HepG2 (cell line): ENCODE data around the gene KCND2. TPM values are rescaled to one million over a fixed set of nuclear protein-coding genes. Genes with fewer than 3 reads are reported as not detected.

Source experiments
- ATAC-seq: fragments of 200-7000 bp; cut with Tn5 transposase; 3 replicates; pipeline ENCODE4 v1.9.1; 2020; ENCODE audit warnings: mild to moderate bottlenecking, moderate library complexity
- BruUV-seq: library from RNA; stranded (reverse); fragments of 400-500 nt; replicated peaks from 2 replicates; lab custom pipeline; 2021; lab: Mats Ljungman, UMichigan
- CTCF ChIA-PET: fragments of 300-600 bp; formaldehyde crosslinking; extraction: SDS; loops from one replicate; lab custom pipeline; 2021; ENCODE audit warnings: low total read pairs, inconsistent platforms, low intra/inter-chr PET ratio; lab: Yijun Ruan, JAX
- POLR2A ChIA-PET: fragments of 350-600 bp; sonication (Branson Sonifier 250); formaldehyde crosslinking; loops from one replicate; lab custom pipeline; 2020; ENCODE audit warnings: antibody characterized with exemption, inconsistent platforms; lab: Yijun Ruan, JAX
- DNase-seq: peaks from one replicate; pipeline ENCODE4 v3.0.0-alpha.2; 2015; ENCODE audit warnings: low spot score
- FAIRE-seq: peaks from 3 replicates; lab custom pipeline; 2011; peaks lifted over from hg19 to GRCh38; lab: Jason Lieb, UNC
- H2AFZ ChIP-seq: one replicate; pipeline ENCODE4 v1.6.1; 2011; ENCODE audit warnings: low read length, inconsistent platforms
- H3K27ac ChIP-seq: fragments of 300-600 bp; 3 replicates; pipeline ENCODE4 v1.8.0; 2011; ENCODE audit warnings: mixed run types, mild to moderate bottlenecking, mixed read lengths, low read length, inconsistent platforms; ENCODE audit not compliant: insufficient read depth; ENCODE audit errors: extremely low read length
- H3K27me3 ChIP-seq, 2 experiments: fragments of 200-600 bp in 1 of 2; 2 replicates in 1 of 2; 3 replicates in 1 of 2; pipeline versions ENCODE4 v1.6.0 to v1.8.0; 2011; ENCODE audit warnings: low read length in 2 of 2, mild to moderate bottlenecking in 2 of 2, moderate library complexity in 2 of 2, inconsistent platforms in 1 of 2; ENCODE audit not compliant: insufficient read depth in 2 of 2, control insufficient read depth in 1 of 2
- H3K36me3 ChIP-seq, 2 experiments: fragments of 200-600 bp in 1 of 2; replicated peaks in 1 of 2; 2 replicates in 1 of 2; 3 replicates in 1 of 2; pipeline versions ENCODE4 v1.5.1 to v1.8.0; 2011; ENCODE audit warnings: low read length in 2 of 2, inconsistent platforms in 1 of 2; ENCODE audit not compliant: insufficient read depth in 2 of 2, control insufficient read depth in 1 of 2
- H3K4me1 ChIP-seq: 2 replicates; pipeline ENCODE4 v1.5.1; 2012; ENCODE audit warnings: low read length, inconsistent platforms; ENCODE audit not compliant: insufficient read depth
- H3K4me2 ChIP-seq: 2 replicates; pipeline ENCODE4 v1.6.0; 2011; ENCODE audit warnings: low read depth, low read length, inconsistent platforms
- H3K4me3 ChIP-seq, 3 experiments: fragments of 200-600 bp in 1 of 3; sonication (generic), shearing (Covaris generic) in 1 of 3; replicated peaks in 1 of 3; 2 replicates each; pipeline ENCODE4 v1.5.1; 2011 to 2016; ENCODE audit warnings: low read length in 3 of 3, inconsistent platforms in 2 of 3, low read depth in 2 of 3, mild to moderate bottlenecking in 2 of 3, control low read depth in 1 of 3, mixed read lengths in 1 of 3; ENCODE audit not compliant: insufficient read depth in 1 of 3
- H3K79me2 ChIP-seq: one replicate; pipeline ENCODE4 v1.6.1; 2011; ENCODE audit warnings: low read length, inconsistent platforms; ENCODE audit not compliant: insufficient read depth
- H3K9ac ChIP-seq: 2 replicates; pipeline ENCODE4 v1.6.0; 2011; ENCODE audit warnings: mild to moderate bottlenecking, low read depth, low read length, inconsistent platforms; ENCODE audit not compliant: insufficient read depth
- H3K9me3 ChIP-seq: 2 replicates; pipeline ENCODE4 v1.5.1; 2012; ENCODE audit warnings: mild to moderate bottlenecking, low read length
- H4K20me1 ChIP-seq: 2 replicates; pipeline ENCODE4 v1.6.0; 2011; ENCODE audit warnings: inconsistent platforms, mild to moderate bottlenecking, low read length, moderate library complexity; ENCODE audit not compliant: insufficient read depth
- KLF15 ChIP-seq: sonication (generic); formaldehyde crosslinking; IDR thresholded peaks from 2 replicates; pipeline ENCODE4 v1.8.1; 2023; ENCODE audit warnings: borderline replicate concordance, mild to moderate bottlenecking, inconsistent platforms, missing genetic modification reagents, mixed read lengths
- MAFF ChIP-seq: IDR thresholded peaks from 2 replicates; pipeline ENCODE4 v1.6.1; 2011; ENCODE audit warnings: low read depth, low read length, improper control_type of control experiment
- RXRA ChIP-seq: sonication (generic); formaldehyde crosslinking; IDR thresholded peaks from 2 replicates; pipeline ENCODE4 v1.5.1; 2020; ENCODE audit warnings: missing genetic modification reagents
- SAP130 ChIP-seq: IDR thresholded peaks from 2 replicates; pipeline ENCODE4 v1.6.1; 2016; ENCODE audit warnings: low read depth
- SATB2 ChIP-seq: sonication (generic); formaldehyde crosslinking; IDR thresholded peaks from 2 replicates; pipeline ENCODE4 v1.5.0; 2020; ENCODE audit warnings: missing genetic modification reagents
- TAF1 ChIP-seq: sonication (generic); formaldehyde crosslinking; IDR thresholded peaks from 2 replicates; pipeline ENCODE4 v1.4.0; 2020; ENCODE audit warnings: missing genetic modification reagents
- TARDBP ChIP-seq: sonication (generic); formaldehyde crosslinking; IDR thresholded peaks from 2 replicates; pipeline ENCODE4 v1.8.0; 2022; ENCODE audit warnings: mild to moderate bottlenecking, missing genetic modification reagents
- TSC22D2 ChIP-seq: sonication (generic); formaldehyde crosslinking; IDR thresholded peaks from 2 replicates; pipeline ENCODE4 v1.5.1; 2020; ENCODE audit warnings: missing genetic modification reagents, mild to moderate bottlenecking, borderline replicate concordance
- ZMYM4 ChIP-seq: sonication (generic); formaldehyde crosslinking; IDR thresholded peaks from 2 replicates; pipeline ENCODE4 v1.8.1; 2023; ENCODE audit warnings: mild to moderate bottlenecking, missing genetic modification reagents
- ZNF367 ChIP-seq: sonication (generic); formaldehyde crosslinking; IDR thresholded peaks from 2 replicates; pipeline ENCODE4 v1.4.0; 2020; ENCODE audit warnings: missing genetic modification reagents, borderline replicate concordance
- ZNF552 ChIP-seq: sonication (generic); formaldehyde crosslinking; IDR thresholded peaks from 2 replicates; pipeline ENCODE4 v1.9.0; 2022; ENCODE audit warnings: missing genetic modification reagents, mild to moderate bottlenecking, borderline replicate concordance
- ZNF563 ChIP-seq: sonication (generic); formaldehyde crosslinking; IDR thresholded peaks from 2 replicates; pipeline ENCODE4 v1.8.0; 2022; ENCODE audit warnings: mild to moderate bottlenecking, moderate library complexity, missing genetic modification reagents
- WGBS: methylation state at CpG from one replicate; pipeline ENCODE4 v1.1.6; 2017; ENCODE audit warnings: low lambda C conversion rate; 5-methylcytosine and 5-hydroxymethylcytosine counted together
- in situ Hi-C: cut with HindIII; loops from 2 replicates; pipeline ENCODE4 v1.10.0; 2017; ENCODE audit warnings: low pct_unique_long_range_greater_than_20kb; ENCODE audit not compliant: extremely low pct_ligation_motif_present
- intact Hi-C: fragments of 100-400 bp; cut with micrococcal nuclease; formaldehyde crosslinking; loops from one replicate; pipeline ENCODE4 v1.10.0; 2022; ENCODE audit not compliant: unreplicated experiment
- polyA plus RNA-seq, 8 experiments: library from polyadenylated mRNA; depleted of rRNA in 3 of 8; stranded (reverse) in 7 of 8; unstranded in 1 of 8; fragments of >200 nt; fragmentation: Illumina TruSeq in 4 of 8; extraction: Trizol in 4 of 8; gene quantifications; 2 replicates each; pipeline versions ENCODE4 v1.2.1 to v1.2.3, GENCODE V29; 2011 to 2016; ENCODE audit warnings: low read depth in 4 of 8, missing spikeins in 1 of 8, mixed read lengths in 1 of 8; ENCODE audit not compliant: insufficient read depth in 1 of 8
- total RNA-seq, 5 experiments: library from RNA; depleted of rRNA; stranded (reverse); fragments of >200 nt; fragmentation: Illumina TruSeq; extraction: Trizol; gene quantifications; 2 replicates each; pipeline ENCODE4 v1.2.3, GENCODE V29; 2016; ENCODE audit warnings: low read depth in 1 of 5
- TF ChIP-seq, protein P1 (sequence below): sonication (generic); formaldehyde crosslinking; IDR thresholded peaks from 2 replicates; pipeline ENCODE4 v1.5.0; 2020; ENCODE audit warnings: missing genetic modification reagents, mild to moderate bottlenecking, borderline replicate concordance
- TF ChIP-seq, protein P2 (sequence below): sonication (generic); formaldehyde crosslinking; IDR thresholded peaks from 2 replicates; pipeline ENCODE4 v1.5.1; 2020; ENCODE audit warnings: mild to moderate bottlenecking, missing genetic modification reagents, borderline replicate concordance
- TF ChIP-seq, protein P3 (sequence below): IDR thresholded peaks from 2 replicates; pipeline ENCODE4 v1.6.1; 2016; ENCODE audit warnings: control low read depth
- TF ChIP-seq, protein P4 (sequence below): sonication (generic); formaldehyde crosslinking; IDR thresholded peaks from 2 replicates; pipeline ENCODE4 v1.4.0; 2020; ENCODE audit warnings: mild to moderate bottlenecking, missing genetic modification reagents

Gene KCND2
- total and polyA plus RNA-seq, 2 of the 13 experiments (the other 11 are each of a cell fraction or from before 2014, with no cell fraction given): not detected

DNA sequence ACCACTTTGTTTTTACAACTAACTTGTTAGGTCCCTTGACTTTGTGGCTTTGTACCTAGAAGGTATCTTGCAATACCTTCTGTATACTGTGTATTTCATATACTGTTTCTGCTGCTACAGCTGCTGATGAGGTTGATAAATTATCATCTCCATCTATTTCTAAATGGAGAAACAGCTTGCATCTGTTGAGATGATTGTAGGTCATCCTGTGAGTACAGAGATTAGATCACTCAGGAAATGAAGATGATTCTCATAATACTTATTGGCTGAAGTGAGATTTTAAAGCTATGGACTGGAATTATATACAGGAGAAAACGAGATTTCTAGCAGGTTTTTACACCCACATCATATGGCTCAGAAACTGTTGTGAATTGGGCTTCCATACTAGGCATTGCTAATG, 280.5 kb downstream of the KCND2 start:
- WGBS: 0% methylated on average over 1 of the region's 1 CpG
- Histone ChIP-seq H2AFZ (no peak overlapping the region), H4K20me1 (no peaks in the 10 kb centered on the region), H3K9ac (no peak overlapping the region), H3K4me1 (no peaks in the 10 kb centered on the region), H3K27ac (no peak overlapping the region), H3K27me3 (no peaks in the 10 kb centered on the region; a peak in 1 of 5 replicates), H3K4me3 (no peak overlapping the region), H3K36me3 (no peaks in the 10 kb centered on the region), H3K9me3 (no peaks in the 10 kb centered on the region), H3K4me2 (no peak overlapping the region), H3K79me2 (no peaks in the 10 kb centered on the region)
- intact Hi-C loops: loop anchor here (10.0 kb wide), 1 partner anchor 279 kb away; the partner anchor contains the start of gene KCND2
- in situ Hi-C loops: loop anchor here (10.0 kb wide), 2 partner anchors 619 to 1279 kb away; no protein-coding TSS in a partner anchor
- ChIA-PET POLR2A (no interaction called here), CTCF (no interaction called here)
- no peak for ATAC-seq
- TF ChIP-seq, protein P1, sequence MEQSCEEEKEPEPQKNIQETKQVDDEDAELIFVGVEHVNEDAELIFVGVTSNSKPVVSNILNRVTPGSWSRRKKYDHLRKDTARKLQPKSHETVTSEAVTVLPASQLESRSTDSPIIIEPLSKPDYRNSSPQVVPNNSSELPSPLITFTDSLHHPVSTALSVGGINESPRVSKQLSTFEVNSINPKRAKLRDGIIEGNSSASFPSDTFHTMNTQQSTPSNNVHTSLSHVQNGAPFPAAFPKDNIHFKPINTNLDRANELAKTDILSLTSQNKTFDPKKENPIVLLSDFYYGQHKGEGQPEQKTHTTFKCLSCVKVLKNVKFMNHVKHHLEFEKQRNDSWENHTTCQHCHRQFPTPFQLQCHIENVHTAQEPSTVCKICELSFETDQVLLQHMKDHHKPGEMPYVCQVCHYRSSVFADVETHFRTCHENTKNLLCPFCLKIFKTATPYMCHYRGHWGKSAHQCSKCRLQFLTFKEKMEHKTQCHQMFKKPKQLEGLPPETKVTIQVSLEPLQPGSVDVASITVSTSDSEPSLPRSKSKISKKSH (CRISPR knock-in tag): no peak
- TF ChIP-seq, protein P2, sequence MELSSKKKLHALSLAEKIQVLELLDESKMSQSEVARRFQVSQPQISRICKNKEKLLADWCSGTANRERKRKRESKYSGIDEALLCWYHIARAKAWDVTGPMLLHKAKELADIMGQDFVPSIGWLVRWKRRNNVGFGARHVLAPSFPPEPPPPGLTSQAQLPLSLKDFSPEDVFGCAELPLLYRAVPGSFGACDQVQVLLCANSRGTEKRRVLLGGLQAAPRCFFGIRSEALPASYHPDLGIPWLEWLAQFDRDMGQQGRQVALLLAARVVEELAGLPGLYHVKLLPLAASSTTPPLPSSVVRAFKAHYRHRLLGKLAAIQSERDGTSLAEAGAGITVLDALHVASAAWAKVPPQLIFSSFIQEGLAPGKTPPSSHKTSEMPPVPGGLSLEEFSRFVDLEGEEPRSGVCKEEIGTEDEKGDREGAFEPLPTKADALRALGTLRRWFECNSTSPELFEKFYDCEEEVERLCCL (CRISPR knock-in tag): no peak
- TF ChIP-seq ZNF367: no peak
- no peak for TF ChIP-seq ZMYM4 (CRISPR knock-in tag)
- TF ChIP-seq SAP130: no peak
- no peak for TF ChIP-seq TAF1
- no peak for TF ChIP-seq MAFF
- no peak for TF ChIP-seq RXRA
- TF ChIP-seq TSC22D2: no peak
- TF ChIP-seq SATB2 (CRISPR knock-in tag): no peak
- TF ChIP-seq, protein P3, sequence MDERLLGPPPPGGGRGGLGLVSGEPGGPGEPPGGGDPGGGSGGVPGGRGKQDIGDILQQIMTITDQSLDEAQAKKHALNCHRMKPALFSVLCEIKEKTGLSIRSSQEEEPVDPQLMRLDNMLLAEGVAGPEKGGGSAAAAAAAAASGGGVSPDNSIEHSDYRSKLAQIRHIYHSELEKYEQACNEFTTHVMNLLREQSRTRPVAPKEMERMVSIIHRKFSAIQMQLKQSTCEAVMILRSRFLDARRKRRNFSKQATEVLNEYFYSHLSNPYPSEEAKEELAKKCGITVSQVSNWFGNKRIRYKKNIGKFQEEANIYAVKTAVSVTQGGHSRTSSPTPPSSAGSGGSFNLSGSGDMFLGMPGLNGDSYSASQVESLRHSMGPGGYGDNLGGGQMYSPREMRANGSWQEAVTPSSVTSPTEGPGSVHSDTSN (CRISPR knock-in tag): no peak
- no peak for TF ChIP-seq KLF15 (CRISPR knock-in tag)
- TF ChIP-seq TARDBP: no peak
- TF ChIP-seq, protein P4, sequence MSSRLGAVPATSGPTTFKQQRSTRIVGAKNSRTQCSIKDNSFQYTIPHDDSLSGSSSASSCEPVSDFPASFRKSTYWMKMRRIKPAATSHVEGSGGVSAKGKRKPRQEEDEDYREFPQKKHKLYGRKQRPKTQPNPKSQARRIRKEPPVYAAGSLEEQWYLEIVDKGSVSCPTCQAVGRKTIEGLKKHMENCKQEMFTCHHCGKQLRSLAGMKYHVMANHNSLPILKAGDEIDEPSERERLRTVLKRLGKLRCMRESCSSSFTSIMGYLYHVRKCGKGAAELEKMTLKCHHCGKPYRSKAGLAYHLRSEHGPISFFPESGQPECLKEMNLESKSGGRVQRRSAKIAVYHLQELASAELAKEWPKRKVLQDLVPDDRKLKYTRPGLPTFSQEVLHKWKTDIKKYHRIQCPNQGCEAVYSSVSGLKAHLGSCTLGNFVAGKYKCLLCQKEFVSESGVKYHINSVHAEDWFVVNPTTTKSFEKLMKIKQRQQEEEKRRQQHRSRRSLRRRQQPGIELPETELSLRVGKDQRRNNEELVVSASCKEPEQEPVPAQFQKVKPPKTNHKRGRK (CRISPR knock-in tag): no peak
- no peak for TF ChIP-seq ZNF552 (CRISPR knock-in tag)
- no peak for TF ChIP-seq ZNF563
- no peak for FAIRE-seq
- no peak for DNase-seq
- no TSS peak for BruUV-seq
